Activated naive CD8-positive, alpha-beta T cell treated with anti-CD3 and anti-CD28 coated beads, Interleukin-2, amount 50 U/mL, for 24 hours (primary cell): ENCODE data around the gene ACTR3C.
A peak's percentile ranks its signal among the peaks of the same experiment; 100 is the strongest.

Source experiments
- ATAC-seq: fragments of 150-1000 bp; cut with Tn5 transposase; one replicate; pipeline ENCODE4 v1.10.0; 2021
- DNase-seq: peaks from one replicate; pipeline ENCODE4 v3.0.0; 2021
- H3K27ac Mint-ChIP-seq: one replicate; pipeline ENCODE4 v1.8.0; 2021; ENCODE audit warnings: mild to moderate bottlenecking, mixed read lengths
- H3K27me3 Mint-ChIP-seq: one replicate; pipeline ENCODE4 v1.8.0; 2021; ENCODE audit warnings: mixed read lengths
- H3K36me3 Mint-ChIP-seq: one replicate; pipeline ENCODE4 v1.8.0; 2021; ENCODE audit warnings: low read depth, mixed read lengths
- H3K4me1 Mint-ChIP-seq: one replicate; pipeline ENCODE4 v1.8.0; 2021; ENCODE audit warnings: mixed read lengths
- H3K4me3 Mint-ChIP-seq: one replicate; pipeline ENCODE4 v1.8.0; 2021; ENCODE audit warnings: mild to moderate bottlenecking, moderate library complexity, mixed read lengths
- H3K9me3 Mint-ChIP-seq: one replicate; pipeline ENCODE4 v1.8.0; 2021; ENCODE audit warnings: mixed read lengths

ACTR3C gene

DNA sequence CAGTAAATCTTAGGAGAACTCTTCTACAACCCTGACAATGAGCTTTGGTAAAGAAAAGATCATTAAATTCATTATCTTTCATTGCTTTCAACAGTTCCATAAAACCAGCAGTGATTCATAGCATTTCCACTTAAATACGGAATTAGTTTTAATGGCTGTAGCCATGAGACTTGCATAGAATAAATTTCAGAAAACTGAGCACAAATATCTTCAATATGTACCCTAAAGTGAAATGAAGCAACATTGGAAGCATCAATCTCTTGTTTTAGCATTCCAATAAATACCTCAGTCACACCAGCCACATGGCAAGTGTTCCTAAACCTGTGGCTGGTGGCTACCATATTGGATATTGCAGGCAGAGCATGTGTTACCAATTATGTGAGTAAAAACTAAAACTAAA lies 21.7 kb upstream of the ACTR3C start:
- Mint-ChIP-seq H3K9me3 (no peaks in the 10 kb centered on the region), H3K4me3 (no peak overlapping the region), H3K36me3 (no peaks in the 10 kb centered on the region), H3K27ac (no peak overlapping the region), H3K4me1 (peaks cover 4% of the 10 kb centered on the region), H3K27me3 (peaks cover 39% of the 10 kb centered on the region)
- DNase-seq (no peak), ATAC-seq (no peak)

DNA sequence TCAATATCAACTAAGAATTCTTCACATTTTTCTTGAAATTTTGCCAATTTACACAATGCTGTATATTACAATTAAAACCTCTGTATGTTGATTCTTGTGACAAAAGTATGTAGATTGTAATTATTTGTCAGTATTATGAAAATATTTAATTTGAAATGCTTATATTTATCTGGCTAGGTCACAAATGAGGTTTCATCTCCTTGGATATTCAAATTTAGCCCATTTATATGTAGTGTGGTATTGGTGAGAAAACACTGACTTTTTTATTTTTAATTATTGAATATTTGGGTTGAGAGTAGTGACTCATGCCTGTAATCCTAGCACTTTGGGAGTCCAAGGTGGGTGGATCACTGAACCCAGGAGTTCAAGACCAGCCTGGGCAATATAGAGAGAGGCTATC lies 21.0 kb upstream of the ACTR3C start:
- Mint-ChIP-seq H3K27me3 (peaks cover 46% of the 10 kb centered on the region), H3K27ac (no peak overlapping the region), H3K4me3 (no peak overlapping the region), H3K36me3 (no peaks in the 10 kb centered on the region), H3K4me1 (peaks cover 9% of the 10 kb centered on the region), H3K9me3 (no peaks in the 10 kb centered on the region)
- DNase-seq: no peak
- no peak for ATAC-seq

DNA sequence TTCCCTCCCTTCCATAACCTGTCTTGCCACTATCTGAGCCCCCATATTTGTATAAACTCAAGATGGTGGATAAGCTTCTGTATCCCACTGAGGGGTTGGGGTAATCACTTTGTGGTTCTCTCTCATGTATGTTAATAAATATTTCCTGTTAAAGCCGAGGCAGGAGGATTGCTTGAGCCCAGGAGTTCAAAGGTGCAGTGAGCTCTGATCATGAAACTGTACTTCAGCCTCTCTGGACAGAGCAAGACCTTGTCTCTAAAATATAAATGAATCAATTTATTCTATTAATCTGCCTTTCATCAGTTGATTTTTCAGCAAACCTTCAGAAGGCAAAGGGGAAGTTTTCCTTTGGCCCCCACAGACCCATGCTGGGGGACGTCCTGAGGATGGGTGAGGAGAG lies 19.9 kb upstream of the ACTR3C start:
- ATAC-seq (no peak), DNase-seq (no peak)
- no peaks in the 10 kb centered on the region for H3K36me3 Mint-ChIP-seq
- peaks cover 46% of the 10 kb centered on the region for H3K27me3 Mint-ChIP-seq
- H3K4me3 Mint-ChIP-seq: no peak overlapping the region
- H3K4me1 Mint-ChIP-seq: peaks cover 9% of the 10 kb centered on the region
- no peaks in the 10 kb centered on the region for H3K9me3 Mint-ChIP-seq
- no peak overlapping the region for H3K27ac Mint-ChIP-seq

GRCh38 chr7:150342121-150342408 lies 18.7 kb upstream of the ACTR3C start:
- H3K4me3 Mint-ChIP-seq: no peak overlapping the region
- H3K9me3 Mint-ChIP-seq: no peaks in the 10 kb centered on the region
- DNase-seq: no peak
- no peak for ATAC-seq
- no peak overlapping the region for H3K27ac Mint-ChIP-seq
- peaks cover 9% of the 10 kb centered on the region for H3K4me1 Mint-ChIP-seq
- peaks cover 46% of the 10 kb centered on the region for H3K27me3 Mint-ChIP-seq
- H3K36me3 Mint-ChIP-seq: peaks cover 4% of the 10 kb centered on the region

DNA sequence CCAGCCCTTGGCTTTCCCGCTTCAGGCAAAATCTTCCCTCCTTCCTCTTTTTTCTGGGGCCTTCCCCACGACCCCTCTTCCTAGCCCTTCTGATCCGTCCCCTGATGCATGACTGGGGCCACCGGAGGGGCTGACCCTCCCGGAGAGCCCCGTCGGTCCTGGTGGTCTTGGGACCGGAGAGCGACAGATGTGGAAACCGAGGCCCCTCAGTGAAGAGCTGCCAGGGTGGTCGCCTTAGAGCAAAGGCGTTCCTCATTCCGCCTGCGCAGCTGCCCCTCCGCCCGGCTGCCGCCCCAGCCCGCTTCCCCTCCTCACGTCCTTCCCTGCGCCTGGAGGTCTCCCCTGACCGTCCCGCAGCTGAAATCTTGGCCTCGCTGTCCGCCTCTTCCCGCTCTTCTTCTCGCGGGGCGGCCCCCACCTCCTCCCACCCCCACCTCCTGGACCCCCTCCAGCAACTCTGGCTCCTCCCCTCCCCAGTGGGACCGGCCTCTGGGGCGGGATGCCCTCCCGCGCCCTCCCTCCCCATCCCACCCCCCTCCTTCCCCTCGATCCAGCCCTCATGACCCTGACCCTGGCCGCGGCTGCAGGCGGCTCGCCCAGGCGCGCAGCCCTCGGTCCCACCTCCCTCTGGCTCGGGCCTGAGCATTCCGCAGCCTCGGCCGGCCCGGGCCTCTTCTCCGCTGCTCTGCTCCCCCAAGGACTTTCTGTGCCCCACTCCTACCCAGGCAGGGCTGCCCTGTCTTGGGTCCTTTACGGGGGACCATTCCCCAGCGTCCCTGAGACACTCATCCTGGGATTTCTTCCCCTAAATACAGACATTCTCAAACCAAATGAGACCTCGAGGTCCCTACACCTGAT lies 18.1 kb upstream of the ACTR3C start, which contains the start of gene RARRES2:
RARRES2 (minus strand) TSS at position 367 of the 858 bp plus-strand sequence. CDS start 1,020 bp downstream, outside the sequence.
- Mint-ChIP-seq H3K4me1 (peaks cover 9% of the 10 kb centered on the region), H3K27me3 (peaks cover 43% of the 10 kb centered on the region), H3K36me3 (peaks cover 4% of the 10 kb centered on the region), H3K27ac (no peak within 1 kb of the TSS), H3K4me3 (peak within 1 kb of the TSS; percentile 32), H3K9me3 (no peaks in the 10 kb centered on the region)
- ATAC-seq (no peak), DNase-seq (no peak)

DNA sequence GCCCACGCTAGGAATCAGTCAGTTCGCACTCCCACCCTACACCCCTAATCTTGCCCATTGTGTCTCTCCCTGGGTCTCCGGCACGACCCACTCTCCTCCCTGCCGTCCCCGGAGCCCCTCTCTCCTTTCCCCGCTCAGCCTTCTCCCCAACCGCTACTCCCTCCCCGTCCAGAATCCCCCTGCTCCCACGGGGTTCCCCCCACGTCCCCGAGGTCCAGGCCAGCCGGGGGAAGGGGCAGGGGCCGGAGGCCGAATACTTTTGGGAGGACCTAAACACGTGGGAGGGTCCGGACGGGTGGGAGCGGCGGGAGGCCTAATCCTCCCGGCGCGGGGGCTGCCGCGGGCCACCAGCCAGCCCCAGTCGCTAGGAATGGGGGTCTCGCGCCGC lies 17.5 kb upstream of the ACTR3C start:
- no peak overlapping the region for H3K4me3 Mint-ChIP-seq

DNA sequence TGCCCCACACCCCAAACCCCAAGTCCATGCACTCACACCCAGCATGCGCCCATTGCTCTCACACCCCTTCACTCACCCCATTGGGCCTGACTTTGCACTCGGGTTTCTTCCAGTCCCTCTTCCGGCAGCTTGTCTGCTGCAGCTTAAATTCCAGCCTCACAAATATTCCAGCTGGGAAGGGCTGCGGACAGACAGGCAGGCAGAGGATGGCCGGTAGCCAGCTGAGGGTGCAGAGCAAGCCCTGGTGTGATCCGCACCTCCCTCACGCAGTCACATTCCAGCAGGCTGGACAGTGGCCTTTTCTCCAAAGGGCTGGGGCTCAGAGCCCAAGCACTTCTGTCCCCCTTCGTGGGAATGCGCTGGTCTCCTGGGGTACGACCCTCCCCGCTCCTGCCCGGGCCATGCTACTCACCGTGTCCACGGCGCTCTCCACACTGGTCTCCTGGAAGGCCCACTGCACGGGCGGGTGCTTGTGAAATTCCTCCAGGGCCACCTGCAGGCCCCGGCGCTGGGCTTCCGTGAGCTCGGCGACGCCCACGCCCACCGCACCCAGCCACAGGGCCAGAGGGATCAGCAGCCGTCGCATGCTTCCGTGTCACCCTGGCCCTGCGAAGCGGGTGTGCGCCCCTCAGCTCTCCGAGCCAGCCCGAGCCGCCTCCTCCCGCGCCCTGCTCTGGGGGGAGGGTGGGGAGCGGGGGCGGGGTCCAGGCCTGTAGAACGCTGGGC lies 16.8 kb upstream of the ACTR3C start:
- Mint-ChIP-seq H3K4me3 (no peak overlapping the region), H3K4me1 (peaks cover 9% of the 10 kb centered on the region), H3K36me3 (peaks cover 4% of the 10 kb centered on the region), H3K9me3 (no peaks in the 10 kb centered on the region), H3K27ac (no peak overlapping the region), H3K27me3 (peaks cover 37% of the 10 kb centered on the region)
- ATAC-seq (peak; percentile 44), DNase-seq (peak; percentile 26)

More for the DNA sequence above, 17.5 kb upstream of the ACTR3C start:
- ATAC-seq (no peak), DNase-seq (no peak)
- Mint-ChIP-seq H3K36me3 (peaks cover 4% of the 10 kb centered on the region), H3K27me3 (peaks cover 39% of the 10 kb centered on the region), H3K9me3 (no peaks in the 10 kb centered on the region), H3K27ac (no peak overlapping the region), H3K4me1 (peaks cover 9% of the 10 kb centered on the region)

DNA sequence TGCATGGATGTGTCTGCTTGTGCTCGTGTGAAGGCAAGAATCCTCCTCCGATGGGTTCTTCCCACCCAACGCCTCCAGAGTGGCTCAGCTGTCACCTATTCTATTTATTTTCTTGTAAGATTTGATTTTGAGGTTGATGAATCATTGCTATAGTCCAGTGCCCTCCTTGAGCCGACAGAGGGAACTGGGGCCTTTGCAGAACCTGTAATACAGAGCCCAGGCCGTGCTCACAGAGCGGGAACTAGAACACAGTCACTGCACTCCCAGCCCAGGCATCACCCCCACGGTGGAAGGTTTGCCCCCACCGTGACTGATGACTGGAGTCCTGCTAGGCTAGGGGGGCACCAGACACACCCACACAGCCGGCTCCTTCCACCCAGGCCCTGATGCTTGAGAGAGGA lies 16.1 kb upstream of the ACTR3C start:
- H3K4me3 Mint-ChIP-seq: no peak overlapping the region
- H3K9me3 Mint-ChIP-seq: no peaks in the 10 kb centered on the region
- ATAC-seq: no peak
- DNase-seq: no peak
- H3K36me3 Mint-ChIP-seq: peaks cover 4% of the 10 kb centered on the region
- H3K27ac Mint-ChIP-seq: no peak overlapping the region
- H3K4me1 Mint-ChIP-seq: peaks cover 9% of the 10 kb centered on the region
- peaks cover 37% of the 10 kb centered on the region for H3K27me3 Mint-ChIP-seq

DNA sequence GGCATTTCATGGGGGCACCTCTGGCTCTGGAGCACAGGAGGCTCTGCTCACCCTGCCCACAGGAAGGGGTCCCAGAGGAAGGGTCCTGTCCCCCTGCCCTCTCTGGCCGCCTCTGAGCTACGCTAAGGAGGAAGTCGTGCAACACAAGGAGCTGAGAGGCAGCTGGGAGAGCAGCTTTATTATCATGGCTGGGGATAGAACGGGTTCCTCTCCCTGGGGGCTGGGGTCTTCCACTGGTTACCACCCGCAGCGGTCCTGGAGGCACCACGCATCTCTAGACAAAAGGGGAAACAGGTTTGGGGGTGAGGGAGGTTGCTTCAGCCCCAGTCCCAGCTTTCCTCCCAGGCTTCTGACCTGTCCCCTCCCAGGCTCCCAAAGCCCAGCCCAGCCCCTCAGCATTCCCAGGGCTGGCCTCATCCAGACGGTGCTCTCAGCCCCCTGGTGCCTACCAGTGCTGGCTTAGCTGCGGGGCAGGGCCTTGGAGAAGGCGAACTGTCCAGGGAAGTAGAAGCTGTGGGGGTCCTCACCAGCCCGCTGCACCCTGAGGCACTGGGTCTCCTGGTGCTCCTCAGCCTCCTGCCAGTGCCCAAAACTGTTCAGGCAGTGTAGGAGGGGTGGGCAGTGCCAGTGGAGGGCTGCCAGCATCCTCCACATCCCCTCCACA lies 15.0 kb upstream of the ACTR3C start:
- Mint-ChIP-seq H3K36me3 (peaks cover 6% of the 10 kb centered on the region), H3K27ac (no peak overlapping the region), H3K9me3 (no peaks in the 10 kb centered on the region), H3K4me1 (peaks cover 9% of the 10 kb centered on the region), H3K4me3 (no peak overlapping the region), H3K27me3 (peaks cover 31% of the 10 kb centered on the region)
- DNase-seq: no peak
- no peak for ATAC-seq

GRCh38 chr7:150337659-150338081 lies 14.3 kb upstream of the ACTR3C start:
- H3K27ac Mint-ChIP-seq: no peak overlapping the region
- no peak overlapping the region for H3K4me3 Mint-ChIP-seq

DNA sequence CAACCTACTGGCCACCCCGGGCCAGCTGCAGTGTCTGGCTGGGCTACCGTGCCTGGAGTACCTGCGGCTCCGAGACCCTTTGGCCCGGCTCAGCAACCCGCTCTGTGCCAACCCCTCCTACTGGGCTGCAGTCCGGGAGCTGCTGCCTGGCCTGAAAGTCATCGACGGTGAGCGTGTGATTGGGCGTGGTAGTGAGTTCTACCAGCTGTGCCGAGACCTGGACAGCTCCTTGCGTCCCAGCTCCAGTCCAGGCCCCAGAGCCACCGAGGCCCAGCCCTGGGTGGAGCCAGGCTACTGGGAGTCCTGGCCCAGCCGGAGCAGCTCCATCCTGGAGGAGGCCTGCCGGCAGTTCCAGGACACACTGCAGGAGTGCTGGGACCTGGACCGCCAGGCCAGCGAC lies 13.8 kb upstream of the ACTR3C start:
- ATAC-seq (no peak), DNase-seq (no peak)
- no peaks in the 10 kb centered on the region for H3K9me3 Mint-ChIP-seq
- H3K27ac Mint-ChIP-seq: no peak overlapping the region
- H3K4me3 Mint-ChIP-seq: no peak overlapping the region
- peaks cover 6% of the 10 kb centered on the region for H3K36me3 Mint-ChIP-seq
- peaks cover 22% of the 10 kb centered on the region for H3K27me3 Mint-ChIP-seq
- H3K4me1 Mint-ChIP-seq: peaks cover 9% of the 10 kb centered on the region

More at GRCh38 chr7:150337659-150338081, 14.3 kb upstream of the ACTR3C start:
- Mint-ChIP-seq H3K36me3 (peaks cover 6% of the 10 kb centered on the region), H3K27me3 (peaks cover 25% of the 10 kb centered on the region), H3K4me1 (peaks cover 9% of the 10 kb centered on the region), H3K9me3 (no peaks in the 10 kb centered on the region)
- ATAC-seq: no peak
- no peak for DNase-seq

DNA sequence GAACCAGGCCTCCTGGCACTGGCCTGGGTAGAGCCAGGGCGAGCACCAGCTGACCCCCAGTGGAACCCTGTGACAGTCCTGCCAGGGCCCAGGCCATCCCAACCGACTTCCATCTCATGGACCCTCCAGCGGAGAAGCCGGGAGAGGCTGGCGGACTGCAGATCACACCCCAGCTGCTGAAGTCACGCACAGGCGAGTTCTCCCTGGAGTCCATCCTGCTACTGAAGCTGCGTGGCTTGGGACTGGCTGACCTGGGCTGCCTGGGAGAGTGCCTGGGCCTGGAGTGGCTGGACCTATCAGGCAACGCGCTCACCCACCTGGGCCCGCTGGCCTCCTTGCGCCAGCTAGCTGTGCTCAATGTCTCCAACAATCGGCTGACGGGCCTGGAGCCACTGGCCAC lies 13.4 kb upstream of the ACTR3C start:
- Mint-ChIP-seq H3K36me3 (peaks cover 6% of the 10 kb centered on the region), H3K27ac (no peak overlapping the region), H3K4me3 (no peak overlapping the region), H3K27me3 (peaks cover 18% of the 10 kb centered on the region), H3K9me3 (no peaks in the 10 kb centered on the region), H3K4me1 (peaks cover 9% of the 10 kb centered on the region)
- DNase-seq: no peak
- no peak for ATAC-seq

DNA sequence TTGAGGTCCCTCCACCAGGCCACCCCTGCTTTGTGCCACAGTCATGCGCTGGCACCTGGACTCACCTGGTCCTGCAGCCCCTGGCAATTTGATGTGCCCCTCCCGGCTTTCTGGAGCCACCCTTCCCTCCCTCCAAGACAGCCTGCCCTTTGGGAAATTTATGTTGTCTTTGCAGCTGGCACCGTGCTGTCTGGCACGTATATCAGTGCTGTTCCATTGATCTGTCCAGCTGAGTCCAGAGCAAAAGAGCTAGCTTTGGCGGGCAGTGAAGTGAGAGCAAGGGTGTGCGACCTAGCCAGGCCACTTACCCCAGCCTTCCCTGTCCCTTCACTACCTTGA lies 12.4 kb upstream of the ACTR3C start:
- peaks cover 8% of the 10 kb centered on the region for H3K36me3 Mint-ChIP-seq
- H3K4me3 Mint-ChIP-seq: no peak overlapping the region
- H3K27ac Mint-ChIP-seq: no peak overlapping the region
- peaks cover 8% of the 10 kb centered on the region for H3K4me1 Mint-ChIP-seq
- ATAC-seq: no peak
- peaks cover 14% of the 10 kb centered on the region for H3K27me3 Mint-ChIP-seq
- DNase-seq: no peak
- H3K9me3 Mint-ChIP-seq: no peaks in the 10 kb centered on the region

- Mint-ChIP-seq H3K36me3 (peaks cover 8% of the 10 kb centered on the region), H3K9me3 (no peaks in the 10 kb centered on the region), H3K4me1 (peaks cover 6% of the 10 kb centered on the region), H3K27me3 (peaks cover 11% of the 10 kb centered on the region), H3K27ac (no peak overlapping the region), H3K4me3 (no peak overlapping the region)
- DNase-seq (no peak), ATAC-seq (no peak)
These were observed 11.9 kb upstream of the ACTR3C start for GRCh38 chr7:150335108-150335773.
